GM18907 (cell line): ENCODE results near the gene FKBP11.

Experiments
- ATAC-seq: cut with Tn5 transposase; IDR thresholded peaks from one replicate; pipeline ENCODE4 v1.9.1; 2021; ENCODE audit warnings: mild to moderate bottlenecking, moderate library complexity; ENCODE audit not compliant: unreplicated experiment

FKBP11 gene

DNA sequence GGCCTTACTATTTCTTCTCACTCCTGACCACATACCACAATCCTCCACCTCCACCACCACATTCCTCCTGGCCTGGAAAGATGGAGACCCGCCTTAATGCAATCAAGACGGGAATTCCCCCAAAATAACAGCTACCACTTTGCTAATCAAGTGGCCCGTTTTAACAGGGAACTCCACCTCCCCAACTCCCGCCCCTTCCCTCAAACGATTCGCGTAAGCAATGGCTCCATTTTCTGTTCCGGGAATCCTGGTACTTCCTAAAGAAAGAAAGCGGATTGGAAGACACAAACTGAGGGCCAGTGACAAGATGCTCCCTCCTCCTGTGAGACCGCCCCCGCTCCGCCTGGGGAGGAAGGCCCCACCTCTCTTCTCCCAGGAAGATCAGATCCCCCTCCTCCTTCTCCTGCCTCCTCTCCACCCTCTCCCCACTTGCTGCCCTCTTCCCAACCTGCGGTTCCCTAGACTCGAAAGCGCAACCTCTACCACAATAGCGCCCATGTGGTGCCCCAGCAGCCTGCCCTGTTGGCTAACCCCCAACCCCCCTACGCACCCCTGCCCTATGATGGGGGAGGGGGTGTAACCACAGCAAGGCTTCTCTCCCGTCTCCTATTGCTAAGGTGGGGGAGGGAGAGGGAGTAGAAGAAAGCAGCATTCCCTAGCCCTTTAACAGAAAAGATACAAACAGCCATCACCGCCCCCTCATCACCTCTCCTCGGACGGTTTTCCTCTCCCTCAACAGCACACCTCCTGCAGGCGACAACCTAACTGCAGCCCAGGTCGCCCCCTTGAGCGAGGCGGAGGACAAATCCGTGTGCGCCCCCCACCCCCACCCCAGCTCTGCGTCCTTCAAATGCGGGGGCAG is 31.2 kb upstream of the FKBP11 start:
- ATAC-seq, result peak; percentile 4

GRCh38 chr12:48954841-48955501 is 29.7 kb upstream of the FKBP11 start:
- no peak for ATAC-seq

- ATAC-seq, result no peak
Observed at GRCh38 chr12:48954061-48954460, 28.8 kb upstream of the FKBP11 start.

DNA sequence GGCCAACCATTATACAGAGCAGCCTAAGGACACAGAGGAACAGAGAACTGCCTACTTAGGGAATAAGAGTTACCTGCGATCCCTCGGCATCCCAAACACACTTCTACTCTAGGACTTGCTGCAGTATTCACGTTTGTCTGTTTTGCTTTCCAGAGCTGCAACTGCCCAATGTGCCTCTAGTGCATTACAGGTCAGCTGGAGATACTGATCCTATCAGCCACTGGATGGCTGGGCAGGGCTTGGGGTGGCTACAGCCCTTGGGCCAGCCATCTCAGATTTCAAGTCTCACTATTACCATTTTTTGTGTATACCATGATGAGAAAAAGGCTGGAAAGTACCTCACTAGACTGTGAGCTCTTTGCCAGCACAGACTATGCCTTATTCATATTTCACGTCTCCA is 27.4 kb upstream of the FKBP11 start:
- no peak for ATAC-seq

DNA sequence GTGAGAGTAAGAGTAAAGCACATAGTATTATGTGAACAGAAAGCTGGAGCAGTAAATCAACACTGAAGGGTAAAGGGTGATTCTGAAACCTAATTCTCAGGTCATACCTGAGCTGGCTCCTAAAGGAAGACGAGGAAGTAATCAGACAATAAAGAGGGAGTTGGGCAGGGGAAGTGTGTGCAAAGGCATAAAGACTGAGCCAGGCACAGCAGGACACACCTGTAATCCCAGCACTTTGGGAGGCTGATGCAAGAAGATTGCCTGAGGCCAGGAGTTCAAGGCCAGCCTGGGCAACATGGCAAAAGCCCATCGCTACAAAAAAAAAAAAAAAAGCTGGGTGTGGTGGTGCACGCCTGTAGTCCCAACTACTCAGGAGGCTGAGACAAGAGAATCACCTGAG is 22.4 kb upstream of the FKBP11 start:
- no peak for ATAC-seq

DNA sequence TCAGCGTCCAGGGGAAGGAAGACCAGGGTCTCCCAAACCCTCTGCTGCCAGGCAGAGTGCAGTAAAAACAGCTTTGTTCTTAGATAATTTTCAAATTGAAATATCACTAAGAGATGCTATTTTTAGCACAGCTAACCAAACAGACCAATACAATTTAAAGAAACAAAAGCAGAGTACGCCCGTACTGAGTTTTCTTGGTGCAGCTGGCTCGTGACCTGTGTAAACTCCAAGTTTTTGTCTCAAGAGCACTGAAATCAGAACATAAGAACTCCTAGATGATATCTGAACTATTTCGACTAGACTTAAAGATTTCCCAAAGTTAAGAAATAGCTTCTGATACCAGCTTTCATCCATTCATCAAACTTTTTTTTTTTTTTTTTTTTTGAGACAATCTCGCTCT is 21.7 kb upstream of the FKBP11 start:
- ATAC-seq, result no peak

GRCh38 chr12:48946205-48946604 is 20.9 kb upstream of the FKBP11 start:
- ATAC-seq, result no peak

DNA sequence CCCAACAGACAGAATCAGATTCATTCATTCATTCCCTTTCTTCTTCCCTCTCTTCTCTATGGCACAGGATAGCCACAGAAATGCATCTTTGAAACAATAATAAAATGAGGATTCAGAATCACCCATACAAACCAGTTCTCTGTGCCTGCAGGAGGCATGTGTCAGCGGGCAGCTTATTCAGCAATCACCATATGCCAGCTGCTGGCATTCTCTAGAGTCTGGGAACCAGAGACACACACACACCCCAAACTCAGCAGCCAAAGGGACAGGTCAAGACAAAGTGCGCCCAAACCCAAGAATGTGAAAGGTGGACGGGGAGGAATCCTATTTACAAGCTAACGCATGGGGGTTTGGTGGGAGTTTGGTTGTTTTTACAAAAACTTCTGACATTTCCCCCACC is 17.9 kb upstream of the FKBP11 start:
- no peak for ATAC-seq

- ATAC-seq, result no peak
Observed at GRCh38 chr12:48940181-48940580, 14.9 kb upstream of the FKBP11 start.

GRCh38 chr12:48938805-48939204 is 13.5 kb upstream of the FKBP11 start:
- ATAC-seq, result no peak

- ATAC-seq, result no peak
Observed at GRCh38 chr12:48937170-48937569, 11.9 kb upstream of the FKBP11 start.

GRCh38 chr12:48936379-48936979 is 11.2 kb upstream of the FKBP11 start:
- ATAC-seq, result no peak

DNA sequence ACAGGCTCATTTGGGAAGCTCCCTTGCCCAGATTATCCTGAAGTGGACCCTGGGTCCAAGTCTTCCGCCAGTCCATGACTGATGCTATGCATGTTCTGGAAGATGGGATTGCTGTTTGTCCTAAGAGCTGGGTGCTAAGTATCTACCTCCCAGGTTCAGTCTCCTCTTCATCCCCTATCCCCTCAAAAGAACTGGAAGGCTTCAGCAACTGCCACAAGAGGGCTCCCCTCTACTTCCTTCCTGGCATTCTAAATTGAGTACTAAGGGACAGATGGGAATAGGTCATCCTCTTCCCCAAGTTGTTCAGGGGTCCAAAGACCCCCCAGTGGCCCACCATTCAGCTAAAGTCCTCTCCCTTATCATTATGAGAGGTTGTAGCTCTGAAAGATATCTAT is 9.0 kb upstream of the FKBP11 start:
- ATAC-seq, result no peak

DNA sequence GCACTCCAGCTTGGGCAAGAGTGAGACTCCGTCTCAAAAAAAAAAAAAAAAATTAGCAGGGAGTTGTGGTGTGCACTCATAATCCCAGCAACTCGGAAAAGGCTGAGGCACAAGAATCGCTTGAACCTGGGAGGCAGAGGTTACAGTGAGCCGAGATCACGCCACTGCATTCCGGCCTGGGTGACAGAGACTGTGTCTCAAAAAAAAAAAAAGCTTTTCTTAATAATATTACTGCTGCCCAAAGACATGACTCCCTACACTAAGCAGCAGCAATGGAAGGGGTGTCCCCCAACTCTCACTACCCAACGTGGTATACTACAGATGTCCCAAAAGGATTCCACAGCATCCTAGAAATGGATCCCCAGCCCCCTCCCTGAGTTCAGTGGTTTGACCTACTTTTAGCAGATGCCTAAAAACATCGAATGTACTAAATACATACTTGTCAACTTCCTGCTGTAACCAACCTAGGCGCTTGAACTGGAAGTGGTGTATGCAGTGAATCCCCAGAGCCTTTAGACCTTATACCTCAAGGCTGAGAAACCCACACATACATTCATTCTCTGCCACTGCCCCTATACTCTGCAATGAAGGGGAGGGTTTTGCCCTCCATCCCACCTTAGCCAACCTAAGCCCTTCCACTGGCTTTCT is 8.5 kb upstream of the FKBP11 start:
- ATAC-seq, result no peak

- ATAC-seq, result no peak
Observed at GRCh38 chr12:48932878-48933277, 7.6 kb upstream of the FKBP11 start.

- ATAC-seq, result no peak
Observed at GRCh38 chr12:48930475-48930874, 5.2 kb upstream of the FKBP11 start.

DNA sequence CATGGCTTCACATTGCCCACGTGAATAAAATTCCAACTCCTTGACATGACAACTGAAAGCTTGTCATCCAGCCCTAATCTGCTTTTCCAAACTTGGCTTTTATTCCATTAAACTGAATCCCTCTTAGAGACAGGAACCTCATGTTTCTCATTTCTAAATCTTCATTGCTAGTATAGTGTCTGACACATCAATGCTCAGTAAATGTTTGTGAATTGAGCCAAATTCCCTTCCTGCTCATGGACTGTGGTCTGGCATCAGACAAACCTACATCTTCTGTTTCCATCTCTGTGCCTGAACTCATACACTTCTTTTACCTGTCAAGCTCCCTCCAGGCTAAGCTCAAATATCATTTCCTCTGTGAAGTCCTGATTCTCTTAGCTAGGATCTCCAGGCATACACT is 4.3 kb upstream of the FKBP11 start:
- no peak for ATAC-seq

DNA sequence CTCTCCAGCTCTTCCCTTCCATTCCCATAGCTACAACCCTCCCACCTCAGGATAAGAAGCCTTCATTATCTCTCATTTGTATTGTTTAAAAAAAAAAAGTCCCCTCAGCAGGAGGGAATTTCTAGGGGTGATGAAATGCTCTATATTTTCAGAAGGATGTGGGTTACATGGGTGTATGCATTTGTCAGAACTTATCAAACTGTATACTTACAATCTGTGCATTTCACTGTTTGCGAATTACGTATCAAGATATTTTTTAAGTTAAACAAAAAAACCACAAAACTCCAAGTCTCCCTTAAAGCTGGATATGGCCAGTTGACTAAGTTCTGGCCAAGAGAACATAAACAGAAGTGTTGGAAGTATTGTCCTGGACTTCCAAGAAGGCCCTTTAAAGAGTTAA is 2.0 kb upstream of the FKBP11 start:
- ATAC-seq, result no peak

GRCh38 chr12:48924617-48925303 is 532 bp downstream of the FKBP11 start:
- peak; percentile 85 for ATAC-seq

DNA sequence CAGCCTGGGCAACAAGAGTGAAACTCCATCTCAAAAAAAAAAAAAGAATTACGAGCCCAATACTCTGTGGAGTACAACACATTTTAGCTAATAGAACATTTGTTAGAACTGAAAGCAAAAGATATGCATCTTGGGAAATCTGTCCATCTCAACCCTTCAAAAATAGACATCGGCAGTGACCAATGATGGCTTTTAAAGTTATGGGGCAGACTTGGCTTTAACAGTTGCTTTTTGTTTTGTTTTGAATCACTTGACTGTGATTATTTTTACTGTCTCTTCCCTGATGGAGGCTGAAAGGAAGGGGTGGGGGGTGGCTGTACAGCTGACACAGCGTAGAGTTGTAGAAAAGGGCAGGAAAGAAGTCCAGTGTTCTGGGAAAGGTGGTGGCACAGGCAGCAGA is 2.2 kb downstream of the FKBP11 start:
- no peak for ATAC-seq
